ENCODE measurements around the gene DHRS1.

Gene DHRS1

GRCh38 chr14:24282736-24283135 lies 16.8 kb downstream of the DHRS1 start:
- DNase-seq (ENCODE audit: low read depth in 2 of 2): no peak

- no peak for DNase-seq (ENCODE audit: low read depth in 2 of 2)
Observed at GRCh38 chr14:24281636-24282035, 17.9 kb downstream of the DHRS1 start.

- DNase-seq (ENCODE audit: low read depth in 2 of 2): no peak
Observed at GRCh38 chr14:24280797-24281460, 18.7 kb downstream of the DHRS1 start.

- DNase-seq (ENCODE audit: low read depth in 2 of 2): peak in 1 of 2 donors; percentile 43
Observed at GRCh38 chr14:24279301-24280186, 20.0 kb downstream of the DHRS1 start.

- no peak for DNase-seq (ENCODE audit: low read depth in 2 of 2)
Observed at GRCh38 chr14:24278424-24278823, 21.2 kb downstream of the DHRS1 start.

- DNase-seq (ENCODE audit: low read depth in 2 of 2): no peak
Observed at GRCh38 chr14:24277606-24278321, 21.8 kb downstream of the DHRS1 start.

DNA sequence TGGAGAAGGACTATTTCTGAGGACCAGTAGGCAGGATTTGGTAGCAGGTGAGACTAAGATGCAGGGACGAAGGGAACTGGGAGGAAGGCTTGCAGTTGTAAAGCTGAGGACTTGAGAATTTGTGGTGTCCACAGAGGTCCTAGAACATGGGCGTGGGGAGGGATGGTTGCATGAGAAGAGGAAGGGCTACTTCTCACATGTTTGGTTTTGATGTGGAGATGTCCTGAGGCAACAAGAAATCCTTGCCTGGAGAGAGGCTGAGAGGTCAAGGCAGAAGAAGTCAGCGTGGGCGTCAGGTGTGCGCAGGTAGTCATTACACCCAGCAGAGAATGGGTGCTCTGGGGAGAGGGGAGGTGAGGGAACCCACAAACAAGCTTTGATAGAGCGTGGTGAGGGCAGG lies 22.5 kb downstream of the DHRS1 start:
- DNase-seq (ENCODE audit: low read depth in 2 of 2): no peak

GRCh38 chr14:24274101-24274543 lies 25.5 kb downstream of the DHRS1 start:
- DNase-seq (ENCODE audit: low read depth in 2 of 2): peak; percentile 27 to 48

- no peak for DNase-seq (ENCODE audit: low read depth in 2 of 2)
Observed at GRCh38 chr14:24273422-24273998, 26.1 kb downstream of the DHRS1 start.

DNA sequence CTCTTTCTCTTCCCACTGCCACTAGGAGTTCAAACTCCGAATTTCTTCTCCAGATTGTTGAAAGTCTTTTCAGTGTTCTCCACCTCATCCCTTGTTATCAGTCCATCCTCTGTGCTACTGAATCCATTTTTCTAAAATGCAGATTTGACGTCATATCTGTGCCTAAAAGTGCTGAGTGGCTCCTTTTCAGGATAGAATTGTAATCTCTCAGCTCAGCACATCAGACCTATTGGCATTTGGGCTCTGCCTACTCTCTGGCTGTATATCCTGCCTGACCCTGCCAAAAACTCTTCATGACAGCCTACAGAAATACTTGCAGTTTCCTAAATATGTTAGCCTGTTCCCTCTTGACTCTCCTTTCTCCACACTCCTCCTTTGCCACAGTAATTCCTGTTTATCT lies 27.1 kb downstream of the DHRS1 start:
- no peak for DNase-seq (ENCODE audit: low read depth in 2 of 2)

DNA sequence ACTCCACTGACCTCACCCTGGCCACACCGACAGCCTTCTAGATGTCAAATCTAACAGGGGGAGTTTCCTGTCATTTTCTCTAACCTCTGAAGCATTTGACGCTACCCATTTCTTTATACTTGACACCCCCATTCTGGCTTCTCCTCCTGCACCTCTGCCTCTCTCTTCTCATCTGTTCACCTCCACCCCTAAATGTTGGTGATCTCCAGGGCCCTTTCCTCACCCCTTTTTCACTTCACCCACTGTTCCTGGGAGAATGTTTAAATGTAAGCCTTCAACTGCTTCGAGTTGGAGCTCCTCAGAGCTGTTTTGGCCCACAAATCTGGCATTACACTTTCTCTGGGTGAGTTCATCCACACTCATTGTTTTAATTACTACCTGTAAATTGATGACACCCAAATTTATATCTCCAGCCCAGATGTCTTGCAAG lies 27.7 kb downstream of the DHRS1 start:
- DNase-seq (ENCODE audit: low read depth in 2 of 2): no peak

- peak; percentile 80 to 86 for DNase-seq (ENCODE audit: low read depth in 2 of 2)
Observed at GRCh38 chr14:24271134-24271833, 28.3 kb downstream of the DHRS1 start, which contains the start of gene RABGGTA. Gene RABGGTA (minus strand): TSS chr14:24271597. CDS start chr14:24271115, 482 bp downstream.

- DNase-seq (ENCODE audit: low read depth in 2 of 2): no peak
Observed at GRCh38 chr14:24270537-24271133, 28.9 kb downstream of the DHRS1 start.

DNA sequence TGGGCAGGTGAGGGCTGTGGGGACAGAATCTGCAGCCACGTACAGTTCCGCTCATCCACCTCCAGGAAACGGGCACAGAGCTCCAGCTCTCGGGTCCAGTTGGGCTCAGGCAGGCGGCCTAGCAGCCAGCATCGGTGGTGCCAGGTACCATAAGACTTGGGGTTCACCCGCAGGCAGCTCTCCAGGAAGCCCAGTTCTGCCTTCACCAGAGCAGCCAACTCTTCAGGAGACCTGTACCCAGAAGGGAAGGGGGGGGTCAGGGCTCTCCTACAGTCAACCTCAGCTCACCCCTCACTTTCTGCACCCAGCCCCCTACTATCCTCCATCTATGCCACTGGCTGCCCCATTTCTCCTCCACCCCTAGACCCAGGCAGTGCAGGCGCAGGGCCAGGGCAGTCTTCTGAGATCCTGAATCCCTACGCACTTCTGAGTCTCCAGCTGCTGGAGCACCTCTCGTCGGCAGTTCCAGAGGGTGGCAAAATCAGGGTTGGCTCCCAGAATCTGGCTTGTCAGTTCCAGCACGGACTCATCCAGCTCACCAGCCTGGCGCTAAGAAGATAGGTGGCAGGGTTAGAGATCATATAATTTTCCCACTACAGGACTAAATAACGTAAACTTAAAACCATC lies 29.6 kb downstream of the DHRS1 start:
- no peak for DNase-seq (ENCODE audit: low read depth in 2 of 2)

DNA sequence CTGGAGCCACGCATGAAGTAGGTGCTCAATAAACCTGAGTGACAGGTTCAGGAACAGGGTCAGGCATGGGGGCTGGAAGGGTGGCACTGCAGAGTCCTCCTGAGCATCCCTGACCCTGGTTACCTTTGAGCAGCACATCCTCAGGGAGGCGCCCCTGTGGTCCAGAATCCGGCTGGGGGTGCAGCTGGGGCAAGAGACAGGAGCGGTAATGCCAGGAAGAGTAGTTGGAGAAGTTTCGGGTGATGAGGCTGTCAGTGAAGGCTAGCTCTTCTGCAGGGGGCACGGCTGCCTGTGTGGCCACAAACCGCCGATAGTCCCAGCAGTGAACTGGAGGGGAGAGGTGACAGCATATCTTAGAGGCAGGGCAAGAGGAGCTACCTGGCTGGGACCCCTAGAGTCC lies 30.2 kb downstream of the DHRS1 start:
- DNase-seq (ENCODE audit: low read depth in 2 of 2): no peak

DNA sequence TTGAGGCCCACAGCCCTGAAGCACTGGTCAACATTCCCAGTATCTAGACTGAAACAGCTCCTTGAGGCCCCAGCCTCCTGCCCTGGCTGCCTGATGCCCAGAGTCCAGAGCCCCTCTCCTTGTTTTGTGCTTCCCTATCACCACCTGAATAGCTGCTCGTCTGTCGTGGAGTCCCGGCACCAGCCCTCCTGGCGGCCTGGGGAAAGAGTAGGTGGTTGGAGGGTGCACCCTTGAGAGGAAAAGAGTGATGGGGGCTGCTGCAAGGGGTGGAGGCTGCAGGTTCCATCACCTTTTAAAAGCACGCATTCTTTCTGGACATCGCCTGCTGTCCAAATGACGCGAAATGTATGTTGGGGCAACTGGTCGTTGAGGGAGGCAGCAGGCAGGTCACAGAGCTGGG lies 31.4 kb downstream of the DHRS1 start:
- no peak for DNase-seq (ENCODE audit: low read depth in 2 of 2)

DNA sequence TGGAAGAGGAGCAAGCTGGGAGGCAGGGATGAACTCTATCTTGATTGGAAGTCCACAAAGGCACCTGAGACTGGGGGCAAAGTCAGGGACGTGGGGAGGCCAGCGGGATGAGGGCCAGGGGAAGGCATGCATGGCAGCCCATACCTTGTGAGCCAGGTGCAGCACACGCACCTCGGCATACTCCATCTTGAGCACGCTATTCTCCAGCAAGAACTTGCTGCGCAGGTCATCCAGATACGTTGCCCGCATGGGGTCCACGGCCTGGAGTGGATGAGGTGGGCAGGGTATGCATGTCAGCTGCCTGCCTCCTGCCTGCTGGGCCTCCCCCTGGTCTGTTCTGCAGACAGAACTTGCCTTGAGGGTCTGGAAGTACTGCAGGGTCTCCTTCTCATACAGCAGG lies 32.1 kb downstream of the DHRS1 start:
- no peak for DNase-seq (ENCODE audit: low read depth in 2 of 2)

GRCh38 chr14:24266344-24267244 lies 33.0 kb downstream of the DHRS1 start:
- DNase-seq (ENCODE audit: low read depth in 2 of 2): no peak

GRCh38 chr14:24264298-24264697 lies 35.3 kb downstream of the DHRS1 start:
- no peak for DNase-seq (ENCODE audit: low read depth in 2 of 2)
